HTERT RPE-1 (cell line): ENCODE data around the gene PDZRN3.

Source experiments
- in situ Hi-C: fragments of 300-500 bp; cut with MboI; formaldehyde crosslinking; loops from 4 replicates; pipeline ENCODE4 v1.14.3; 2020; ENCODE audit warnings: low sequenced_read_pairs

The PDZRN3 gene

DNA sequence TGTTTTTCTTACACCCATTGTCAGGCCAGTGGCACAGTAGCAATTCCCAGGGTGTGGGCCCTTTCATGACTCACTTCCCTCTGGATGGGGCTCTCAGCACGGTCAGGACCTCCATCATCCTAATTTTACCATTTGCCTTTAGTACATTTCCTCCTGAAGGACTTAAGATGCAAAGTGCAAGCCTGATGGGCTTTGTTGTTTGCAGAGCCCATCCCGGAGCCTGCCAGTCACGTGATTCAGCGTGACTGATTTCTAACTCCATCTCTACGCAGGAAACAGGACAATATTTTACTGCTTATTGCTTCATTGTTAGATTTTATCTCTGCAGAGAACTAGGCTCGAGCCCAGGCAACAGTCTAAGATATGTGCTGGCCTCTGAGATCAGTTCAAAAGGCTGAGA lies 223.7 kb downstream of the PDZRN3 start:
- in situ Hi-C loops: no loop called here

DNA sequence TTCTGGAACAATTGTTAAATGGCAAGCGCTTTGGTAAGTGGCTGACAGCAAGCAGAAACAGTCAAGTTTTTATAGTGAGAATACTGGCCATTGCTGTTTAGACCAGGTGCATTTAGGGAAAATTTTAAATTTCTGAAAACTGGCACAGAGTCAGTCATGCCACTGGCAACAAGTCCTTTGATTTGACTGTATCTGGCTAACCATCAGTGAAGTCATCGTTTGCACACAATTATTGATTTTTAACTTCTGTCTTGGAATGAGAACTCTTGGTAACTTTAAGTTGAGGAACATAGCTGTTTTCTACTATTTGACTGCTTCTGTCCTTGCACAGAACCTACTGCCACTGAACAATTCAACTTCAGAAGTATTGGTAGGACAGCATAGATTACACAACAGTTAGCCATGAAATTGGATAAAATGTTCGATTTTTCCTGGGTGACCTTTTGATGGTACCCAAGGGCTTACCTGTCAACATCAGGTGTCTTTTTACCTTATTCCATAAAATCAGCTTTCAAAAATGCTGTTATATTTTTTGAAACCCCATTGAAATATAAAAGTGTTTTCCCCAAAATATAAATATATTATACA lies 225.0 kb downstream of the PDZRN3 start:
- in situ Hi-C loops: no loop called here

DNA sequence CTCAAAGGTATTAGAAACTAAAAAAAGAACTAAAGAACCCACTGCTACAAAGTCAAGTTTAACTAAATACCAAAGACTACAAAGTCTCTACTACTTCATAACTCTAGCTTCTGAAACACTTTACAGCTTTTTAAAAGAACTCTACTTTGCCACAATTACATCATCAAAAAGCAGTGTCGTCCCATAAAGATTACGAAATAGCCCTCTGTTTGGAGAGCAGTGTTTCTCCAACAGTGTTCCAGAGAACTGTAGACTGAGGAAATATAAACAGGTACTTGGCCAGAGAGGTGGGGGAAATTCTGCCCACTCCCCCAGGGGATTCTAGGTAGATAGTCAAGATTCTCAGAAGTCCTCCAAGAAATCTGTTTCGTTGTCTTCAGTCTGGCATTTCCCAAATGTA lies 225.6 kb downstream of the PDZRN3 start:
- in situ Hi-C loops: no loop called here

DNA sequence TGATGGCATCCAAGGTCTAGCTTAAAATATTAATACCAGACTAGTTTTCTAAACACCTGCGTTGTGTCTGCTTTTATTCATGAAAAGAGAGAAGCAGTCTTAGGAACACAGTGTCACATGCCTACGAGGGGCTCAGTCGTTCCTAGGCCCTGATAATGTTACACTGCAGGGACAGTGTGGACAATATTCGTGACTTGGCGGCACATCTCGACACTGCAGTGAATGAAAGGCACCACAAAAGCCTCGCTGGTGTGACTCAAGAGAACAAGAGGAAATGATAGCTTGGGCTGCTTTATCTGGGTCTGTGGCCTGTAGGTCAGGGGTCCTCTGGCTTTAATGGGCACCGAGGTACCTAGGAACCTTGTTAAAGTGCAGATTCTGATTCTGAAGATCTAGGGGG lies 226.7 kb downstream of the PDZRN3 start:
- in situ Hi-C loops: no loop called here

DNA sequence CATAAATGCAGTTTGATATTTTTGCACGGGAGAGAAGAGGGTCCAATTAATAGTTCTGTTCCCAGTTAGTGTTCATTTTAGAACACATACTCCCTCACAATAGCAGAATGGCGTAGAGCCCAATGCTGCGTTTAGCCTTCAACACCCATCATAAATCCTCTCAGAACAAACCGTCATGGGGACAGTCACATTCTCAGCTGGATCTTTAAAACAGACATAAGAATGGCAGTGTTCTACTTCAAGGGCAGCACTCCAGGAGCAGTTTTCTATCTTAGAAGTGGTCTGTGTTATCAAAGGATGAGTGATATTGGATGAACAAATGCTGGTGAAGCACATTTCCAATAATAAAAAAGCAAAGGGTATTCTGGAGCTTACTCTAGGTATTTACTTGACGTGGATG lies 230.5 kb downstream of the PDZRN3 start:
- in situ Hi-C loops: no loop called here

DNA sequence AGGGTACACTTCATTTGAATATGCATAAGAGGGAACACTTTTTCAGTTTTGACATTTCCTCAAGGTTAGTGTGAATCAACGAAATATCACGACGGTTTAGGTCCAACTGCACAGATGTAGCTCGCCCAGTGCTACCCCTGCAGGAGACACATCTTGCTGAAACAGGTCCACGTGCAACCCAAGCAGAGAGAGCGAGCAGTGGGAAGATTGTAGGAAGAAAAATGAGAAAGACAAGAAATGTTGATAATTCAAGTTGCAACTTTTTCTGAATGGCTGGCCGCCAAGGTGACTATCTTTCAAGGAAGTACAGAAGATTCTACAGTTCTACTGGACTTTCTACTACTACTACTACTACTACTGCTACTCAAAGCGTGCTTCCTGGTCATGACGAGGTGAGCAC lies 231.7 kb downstream of the PDZRN3 start:
- in situ Hi-C loops: no loop called here

DNA sequence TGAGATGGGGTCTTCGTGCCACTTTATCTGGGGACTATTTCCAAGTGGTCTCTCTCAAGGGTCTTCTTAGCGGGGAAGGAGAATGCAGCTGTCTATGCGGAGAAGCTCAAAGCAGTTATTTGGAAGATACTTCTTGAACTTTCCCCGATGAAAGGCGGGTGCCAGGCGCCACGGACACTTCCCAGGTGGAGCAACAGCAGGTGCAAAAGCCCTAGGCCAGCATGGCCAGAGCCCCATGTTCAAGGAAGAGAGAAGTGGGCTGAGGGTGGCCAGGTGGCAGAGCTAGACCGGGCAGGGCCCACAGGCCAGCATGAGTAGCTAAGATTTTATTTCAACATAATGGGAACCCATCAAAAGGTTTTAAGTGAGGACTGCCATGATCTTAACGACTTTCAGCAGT lies 232.8 kb downstream of the PDZRN3 start:
- in situ Hi-C loops: no loop called here

DNA sequence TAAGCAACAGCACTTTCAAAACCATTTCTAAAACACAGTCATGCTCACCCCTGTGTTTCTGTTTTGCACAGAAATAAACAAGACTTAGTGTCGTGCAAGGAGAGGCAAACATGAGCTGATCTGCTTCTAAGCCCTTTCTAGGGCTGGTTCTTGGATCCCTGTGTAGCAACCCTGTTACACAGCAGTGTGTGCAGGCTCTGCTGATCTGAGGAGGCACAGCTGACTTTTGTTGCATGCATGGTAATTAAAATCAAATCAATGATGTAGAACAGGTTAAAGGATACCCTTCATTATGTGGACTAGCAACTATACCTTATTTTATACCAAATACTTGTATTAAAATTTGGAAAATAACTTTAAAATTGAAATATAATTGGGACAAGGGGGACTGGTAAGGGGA lies 234.8 kb downstream of the PDZRN3 start:
- in situ Hi-C loops: no loop called here

DNA sequence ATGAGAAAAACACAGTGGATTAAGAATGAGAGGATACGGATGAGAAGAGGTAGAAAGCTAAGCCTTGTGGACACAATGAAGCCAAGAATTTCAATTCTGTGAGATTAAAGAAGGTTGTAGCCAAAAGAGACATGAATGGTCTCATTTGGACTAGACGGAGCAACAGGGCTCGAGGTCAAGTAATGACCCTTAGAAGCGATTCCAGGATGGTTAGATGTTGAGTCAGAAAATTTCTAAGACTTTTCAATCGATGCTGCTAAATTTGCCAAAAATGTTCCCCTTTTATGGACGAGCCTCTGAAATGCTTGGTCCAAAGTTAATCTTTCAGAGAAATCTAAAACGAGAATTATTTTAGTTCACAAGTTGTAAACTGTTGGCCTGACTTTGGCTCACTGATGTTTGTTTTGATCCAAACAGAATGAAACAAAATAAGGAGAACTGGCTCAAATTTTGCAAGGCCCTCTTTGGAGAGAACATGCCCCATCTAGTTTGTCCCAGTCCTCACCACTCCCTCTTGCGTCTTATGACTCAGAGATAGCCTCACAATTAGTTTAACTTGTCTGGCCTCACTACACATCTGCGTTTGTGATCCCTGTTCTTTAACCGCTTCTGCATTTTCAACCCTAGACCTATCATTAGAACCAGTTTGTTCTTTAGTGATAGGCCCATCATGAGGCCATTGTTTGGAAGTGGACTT lies 235.5 kb downstream of the PDZRN3 start:
- in situ Hi-C loops: no loop called here

DNA sequence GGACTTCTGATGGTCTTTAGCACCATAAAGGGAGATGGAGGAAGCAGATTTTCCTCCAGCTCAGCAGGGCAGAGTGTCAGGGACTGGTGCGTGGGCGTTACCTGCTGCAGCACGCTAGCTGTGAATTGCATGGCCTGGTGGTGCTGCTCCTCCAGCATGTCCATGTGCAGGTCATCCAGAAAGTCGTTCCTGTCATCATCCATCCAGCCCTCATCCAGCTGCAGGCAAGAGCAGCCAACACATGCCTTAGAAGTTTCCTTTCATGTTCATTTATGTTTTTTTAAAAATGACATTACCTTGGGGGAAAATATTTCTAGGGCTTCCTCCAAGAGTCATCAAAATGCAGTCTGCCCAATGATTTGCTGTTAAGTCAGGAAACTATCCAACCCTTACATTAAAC lies 239.2 kb downstream of the PDZRN3 start:
- in situ Hi-C loops: no loop called here

DNA sequence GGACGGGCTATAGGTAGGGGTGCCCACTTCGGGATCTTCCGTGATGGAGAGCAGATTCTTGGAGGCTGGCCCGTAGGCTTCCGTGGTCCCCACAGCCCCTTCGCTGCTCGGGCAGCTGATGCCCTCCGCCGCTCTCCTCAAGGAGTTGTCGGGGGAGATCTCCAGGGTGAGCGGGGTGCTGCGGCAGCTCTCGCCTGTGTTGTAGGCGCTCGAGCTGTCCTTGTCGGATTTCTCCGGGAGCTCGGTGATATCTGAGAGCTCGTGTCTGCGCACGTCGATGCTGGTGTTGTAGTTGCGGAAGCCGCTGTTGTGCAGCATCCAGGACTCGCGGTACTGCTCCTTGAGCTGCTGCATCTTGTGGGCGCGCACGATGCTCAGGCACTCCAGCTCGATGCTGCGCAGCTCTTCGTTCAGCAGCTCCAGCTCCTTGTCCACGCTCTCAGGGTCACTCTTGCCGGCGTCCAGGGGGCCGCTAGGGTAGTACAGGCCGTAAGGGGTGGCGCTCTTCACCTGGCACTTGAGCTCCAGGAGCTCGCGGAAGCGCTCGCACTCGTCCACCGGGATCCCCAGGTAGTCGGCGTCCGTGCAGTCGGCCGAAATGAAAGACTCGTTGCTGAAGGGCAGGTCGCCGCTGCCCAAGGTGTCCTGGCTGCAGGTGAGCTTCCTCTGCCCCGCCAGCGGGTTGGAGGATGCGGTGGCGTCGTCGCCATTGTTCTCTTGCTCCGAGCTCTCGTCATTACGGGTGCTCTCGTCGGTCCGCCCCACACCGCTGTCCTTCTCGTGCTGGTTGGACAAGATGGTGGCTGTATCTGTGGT lies 240.4 kb downstream of the PDZRN3 start:
- in situ Hi-C loops: no loop called here

DNA sequence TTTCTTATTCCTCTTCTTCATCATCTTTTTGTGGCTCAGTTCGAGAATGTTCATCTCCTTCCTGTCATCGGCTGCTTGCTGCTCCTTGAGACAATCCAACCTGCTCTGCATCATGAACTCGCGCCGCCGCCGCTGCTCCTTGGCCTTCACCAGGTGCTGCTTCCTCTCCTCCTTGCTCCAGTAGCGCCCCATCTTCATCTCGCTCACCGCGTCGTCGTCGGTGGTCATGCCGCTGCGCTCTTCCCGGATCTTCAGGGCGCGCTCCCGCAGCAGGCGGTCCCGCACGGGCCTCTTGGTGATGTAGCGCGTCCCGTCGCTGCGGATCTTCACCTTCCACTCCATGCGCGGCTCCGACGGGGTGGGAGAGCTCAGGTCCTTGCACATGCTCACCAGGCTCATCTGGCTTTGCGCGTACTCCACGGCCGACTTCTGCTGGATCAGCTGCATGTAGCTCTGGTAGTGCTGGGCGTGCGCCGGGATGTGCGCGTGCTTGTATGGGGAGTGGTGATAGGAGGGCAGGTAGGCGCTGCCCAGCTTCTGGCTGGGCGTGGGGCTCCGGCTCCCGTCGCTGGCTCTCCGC lies 241.2 kb downstream of the PDZRN3 start:
- in situ Hi-C loops: no loop called here

DNA sequence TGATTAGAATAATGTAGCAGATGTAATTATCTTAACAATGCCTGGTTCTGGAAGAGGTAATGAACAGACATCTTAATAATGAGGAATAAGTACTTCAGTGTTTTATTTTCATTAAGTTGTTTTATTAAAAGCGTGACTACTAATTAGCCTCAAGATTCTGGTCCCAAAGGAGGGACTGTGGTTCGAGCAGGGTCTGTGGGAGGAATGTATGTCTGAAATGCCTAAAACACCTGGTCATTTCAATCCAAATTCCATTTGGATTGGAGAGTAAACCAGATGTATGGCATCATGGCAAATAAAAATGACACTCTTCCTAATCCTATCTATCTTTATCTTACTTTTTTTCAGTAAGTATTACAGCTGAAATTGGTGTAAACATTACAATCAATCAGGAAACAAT lies 243.2 kb downstream of the PDZRN3 start:
- in situ Hi-C loops: no loop called here

DNA sequence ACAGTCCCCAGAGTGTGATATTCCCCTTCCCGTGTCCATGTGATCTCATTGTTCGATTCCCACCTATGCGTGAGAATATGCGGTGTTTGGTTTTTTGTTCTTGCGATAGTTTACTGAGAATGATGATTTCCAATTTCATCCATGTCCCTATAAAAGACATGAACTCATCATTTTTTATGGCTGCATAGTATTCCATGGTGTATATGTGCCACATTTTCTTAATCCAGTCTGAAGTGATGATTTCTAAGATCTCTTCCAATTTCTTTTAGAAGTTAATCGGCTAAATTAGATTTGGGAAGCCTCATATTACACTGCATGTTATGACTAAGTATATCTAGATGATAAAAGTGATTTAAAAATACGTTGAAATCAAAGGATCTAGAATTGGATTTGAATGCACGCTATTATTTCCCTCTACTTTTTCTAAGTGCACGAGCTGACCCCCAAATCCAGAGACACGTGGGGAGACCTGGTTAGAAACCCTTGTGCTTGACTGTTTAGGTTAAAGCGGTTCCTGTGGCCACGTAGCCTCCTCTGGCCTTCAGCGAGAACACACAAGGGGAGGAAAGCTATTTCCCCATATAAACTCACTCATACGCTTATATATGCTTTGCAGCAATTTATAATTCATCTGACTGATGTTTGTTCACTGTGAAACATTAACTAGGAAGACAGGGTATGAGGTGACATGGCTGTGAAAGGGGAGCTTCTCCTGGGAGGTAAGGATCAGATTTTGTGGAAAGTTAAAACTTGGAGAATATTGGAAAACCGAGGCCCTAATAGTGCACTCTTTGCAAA lies 243.8 kb downstream of the PDZRN3 start:
- in situ Hi-C loops: no loop called here

DNA sequence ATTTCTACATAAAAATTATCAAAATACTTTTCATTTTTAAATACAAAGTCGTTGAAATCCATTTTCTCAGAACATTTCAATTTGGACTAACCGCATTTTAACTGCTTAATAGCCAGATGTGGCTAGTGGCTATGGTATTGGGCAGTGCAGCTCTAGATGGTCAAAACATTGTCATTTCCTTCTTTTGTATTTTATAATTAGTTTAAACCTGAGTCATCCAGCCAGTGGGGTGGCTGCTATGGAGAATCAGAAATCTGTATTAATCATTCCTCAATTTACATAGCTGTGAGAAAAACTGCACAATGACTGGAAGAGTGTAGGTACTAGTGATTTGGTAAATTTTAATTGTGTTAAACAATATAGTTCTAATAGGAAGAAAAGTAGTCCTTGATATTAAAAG lies 245.3 kb downstream of the PDZRN3 start:
- in situ Hi-C loops: no loop called here

DNA sequence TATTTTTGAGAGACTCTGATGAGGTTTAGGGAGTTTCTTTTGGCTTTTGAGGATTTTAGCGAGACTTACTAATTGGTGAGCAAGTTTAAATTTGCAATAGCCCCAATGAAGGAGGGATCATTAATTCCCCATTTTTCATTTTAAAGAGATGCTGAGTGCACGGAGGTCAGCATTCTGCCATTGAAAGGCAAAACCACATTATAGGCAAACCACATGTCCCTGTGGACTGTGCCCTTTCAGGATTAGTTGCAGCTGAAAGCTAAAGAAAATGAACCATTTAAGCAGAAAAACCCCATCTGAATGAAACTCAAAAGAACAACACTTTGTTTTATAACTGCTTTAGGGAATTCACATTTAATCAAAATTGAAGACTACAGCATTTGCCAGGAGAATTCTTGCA lies 246.5 kb downstream of the PDZRN3 start:
- in situ Hi-C loops: no loop called here

DNA sequence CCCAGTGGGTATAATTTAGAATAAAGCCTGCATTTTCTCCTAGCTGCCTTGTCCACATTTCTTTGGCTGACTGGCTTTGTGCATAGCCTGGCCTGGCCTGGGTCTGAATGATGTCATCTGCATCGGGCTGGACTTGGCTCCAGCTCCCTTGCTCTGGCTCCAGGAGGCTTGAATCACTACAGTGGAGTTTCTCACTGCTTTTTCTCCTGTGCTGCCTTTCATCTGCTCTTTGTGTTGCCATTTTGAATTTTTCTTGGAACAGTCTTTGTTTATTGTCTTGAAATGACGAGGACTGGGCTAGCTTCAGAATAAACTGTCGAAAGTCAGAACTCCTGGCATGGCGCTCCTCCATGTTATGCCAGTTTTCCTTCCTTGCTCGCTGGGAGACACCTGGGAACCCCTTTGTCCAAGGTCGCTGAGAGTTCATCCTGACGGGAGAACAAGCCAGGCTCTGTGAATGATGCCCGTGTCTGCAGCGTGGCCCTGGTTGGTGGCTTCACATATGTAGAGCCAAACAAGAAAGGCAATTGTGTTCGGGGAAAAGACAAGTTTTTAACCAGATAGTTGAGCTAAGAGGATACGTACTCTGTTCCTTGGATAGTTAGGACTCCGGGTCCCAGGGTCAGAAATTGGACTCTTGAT lies 258.9 kb downstream of the PDZRN3 start:
- in situ Hi-C loops: no loop called here

DNA sequence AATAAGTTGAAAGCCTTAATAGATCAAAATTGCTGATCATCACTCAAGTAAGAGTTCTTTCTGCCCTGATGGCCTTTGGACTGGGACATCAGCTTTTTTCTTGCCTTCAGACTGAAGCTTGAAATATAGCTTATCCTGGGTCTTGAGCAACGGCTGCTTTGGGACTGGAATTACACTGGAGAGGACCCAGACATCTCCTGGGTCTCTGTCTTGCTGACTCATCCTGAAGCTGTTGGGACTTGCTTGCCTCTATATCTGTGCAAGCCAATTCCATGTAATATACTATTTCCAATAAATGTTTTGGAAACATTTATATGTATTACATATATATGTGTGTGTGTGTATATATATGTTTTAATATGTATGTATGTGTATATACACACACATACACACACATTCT lies 260.2 kb downstream of the PDZRN3 start:
- in situ Hi-C loops: no loop called here

DNA sequence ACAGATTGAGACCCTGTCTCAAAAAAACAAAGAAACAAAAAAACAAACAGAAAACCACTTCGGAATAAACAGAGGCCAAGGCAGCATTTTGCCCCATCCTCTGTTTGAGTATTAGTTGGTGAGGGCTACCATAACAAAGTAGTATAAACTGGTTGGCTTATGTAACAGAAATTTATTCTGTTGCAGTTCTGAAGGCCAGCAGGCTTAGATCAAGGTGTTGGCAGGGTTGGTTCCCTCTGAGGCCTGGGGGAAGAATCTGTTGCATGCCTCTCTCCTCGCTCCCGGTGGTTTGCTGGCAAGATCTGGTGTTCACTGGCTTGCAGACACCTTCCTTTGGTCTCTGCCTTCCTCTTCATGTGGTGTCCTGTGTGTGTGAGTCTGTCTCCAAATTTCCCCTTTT lies 261.6 kb downstream of the PDZRN3 start:
- in situ Hi-C loops: no loop called here

DNA sequence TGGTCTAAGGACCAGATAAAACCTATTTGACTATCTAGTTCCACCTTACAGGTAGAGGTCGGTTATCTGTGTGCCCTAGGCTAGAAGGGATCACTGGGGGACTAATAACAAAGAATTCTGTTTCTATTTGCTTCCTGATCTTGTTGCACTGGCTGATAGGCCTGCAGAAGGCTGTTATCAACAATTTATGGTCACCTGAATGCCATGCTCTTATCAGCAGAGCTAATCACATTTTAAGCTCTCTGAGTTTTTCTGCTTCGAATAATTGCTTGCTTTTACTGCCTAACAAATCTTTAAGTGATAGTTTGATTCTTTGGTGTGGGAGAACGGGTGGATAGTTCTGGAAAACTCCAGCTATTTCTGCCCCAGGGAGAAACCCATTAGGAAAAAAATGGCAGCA lies 263.1 kb downstream of the PDZRN3 start:
- in situ Hi-C loops: no loop called here
